Activated B cell treated with CpG ODN at 0.5 μM for 24 hours (primary cell): ENCODE results near the gene KDM6B. TPM values are rescaled to one million over a fixed set of nuclear protein-coding genes. Genes with fewer than 3 reads are reported as not detected.

Experiments
- ATAC-seq: fragments of 200-7000 bp; cut with Tn5 transposase; one replicate; pipeline ENCODE4 v1.10.0; 2021; ENCODE audit warnings: low read depth, mild to moderate bottlenecking, moderate library complexity
- CTCF ChIA-PET: fragments of 350-600 bp; sonication (Branson Sonifier 250); formaldehyde crosslinking; loops from one replicate; lab custom pipeline; 2021; ENCODE audit warnings: antibody characterized with exemption; lab: Charles Lee
- POLR2A ChIA-PET: fragments of 350-600 bp; sonication (Branson Sonifier 250); formaldehyde crosslinking; loops from one replicate; lab custom pipeline; 2021; ENCODE audit warnings: antibody characterized with exemption; lab: Charles Lee
- DNase-seq: peaks from one replicate; pipeline ENCODE4 v3.0.0; 2022
- H3K27ac Mint-ChIP-seq: one replicate; pipeline ENCODE4 v1.8.0; 2020; ENCODE audit warnings: mixed read lengths
- H3K27me3 Mint-ChIP-seq: one replicate; pipeline ENCODE4 v1.8.0; 2021; ENCODE audit warnings: mixed read lengths
- H3K36me3 Mint-ChIP-seq: one replicate; pipeline ENCODE4 v1.8.0; 2021; ENCODE audit warnings: low read depth, mixed read lengths
- H3K4me1 Mint-ChIP-seq: one replicate; pipeline ENCODE4 v1.8.0; 2021; ENCODE audit warnings: mixed read lengths
- H3K4me3 Mint-ChIP-seq: one replicate; pipeline ENCODE4 v1.8.0; 2020; ENCODE audit warnings: mild to moderate bottlenecking, mixed read lengths
- H3K9me3 Mint-ChIP-seq: one replicate; pipeline ENCODE4 v1.8.0; 2020; ENCODE audit warnings: mixed read lengths
- intact Hi-C: fragments of 100-400 bp; cut with micrococcal nuclease; formaldehyde crosslinking; loops from one replicate; pipeline ENCODE4 v1.15.1; 2024
- total RNA-seq: library from RNA; stranded (reverse); gene quantifications from 2 replicates; pipeline ENCODE4 v1.2.3, GENCODE V29; 2022
- TF ChIP-seq, protein P1 (sequence below): fragments of 200-600 bp; IDR thresholded peaks from one replicate; pipeline ENCODE4 v1.8.0; 2022; ENCODE audit warnings: antibody characterized with exemption, mild to moderate bottlenecking

Gene KDM6B
- total RNA-seq, 1 donor from 2014 or later, result 70.8 TPM

- intact Hi-C loops, result no loop called here
- DNase-seq (no peak), ATAC-seq (no peak)
- ChIA-PET CTCF (interaction anchor here (0.7 to 1.0 kb wide), 2 partner anchors 28 to 302 kb away, joined by 3 read pairs; no protein-coding TSS in a partner anchor), POLR2A (interaction anchor here (0.6 kb wide), 1 partner anchor 101 kb away, joined by 5 read pairs; no protein-coding TSS in a partner anchor)
- H3K4me3 Mint-ChIP-seq, result no peak overlapping the region
- no peaks in the 10 kb centered on the region for H3K9me3 Mint-ChIP-seq
- H3K4me1 Mint-ChIP-seq, result no peaks in the 10 kb centered on the region
- no peak overlapping the region for H3K27ac Mint-ChIP-seq
- no peaks in the 10 kb centered on the region for H3K36me3 Mint-ChIP-seq
- TF ChIP-seq, protein P1, sequence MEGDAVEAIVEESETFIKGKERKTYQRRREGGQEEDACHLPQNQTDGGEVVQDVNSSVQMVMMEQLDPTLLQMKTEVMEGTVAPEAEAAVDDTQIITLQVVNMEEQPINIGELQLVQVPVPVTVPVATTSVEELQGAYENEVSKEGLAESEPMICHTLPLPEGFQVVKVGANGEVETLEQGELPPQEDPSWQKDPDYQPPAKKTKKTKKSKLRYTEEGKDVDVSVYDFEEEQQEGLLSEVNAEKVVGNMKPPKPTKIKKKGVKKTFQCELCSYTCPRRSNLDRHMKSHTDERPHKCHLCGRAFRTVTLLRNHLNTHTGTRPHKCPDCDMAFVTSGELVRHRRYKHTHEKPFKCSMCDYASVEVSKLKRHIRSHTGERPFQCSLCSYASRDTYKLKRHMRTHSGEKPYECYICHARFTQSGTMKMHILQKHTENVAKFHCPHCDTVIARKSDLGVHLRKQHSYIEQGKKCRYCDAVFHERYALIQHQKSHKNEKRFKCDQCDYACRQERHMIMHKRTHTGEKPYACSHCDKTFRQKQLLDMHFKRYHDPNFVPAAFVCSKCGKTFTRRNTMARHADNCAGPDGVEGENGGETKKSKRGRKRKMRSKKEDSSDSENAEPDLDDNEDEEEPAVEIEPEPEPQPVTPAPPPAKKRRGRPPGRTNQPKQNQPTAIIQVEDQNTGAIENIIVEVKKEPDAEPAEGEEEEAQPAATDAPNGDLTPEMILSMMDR, result no peak
- peaks cover 2% of the 10 kb centered on the region for H3K27me3 Mint-ChIP-seq
Observed at GRCh38 chr17:7816926-7817642, 16.9 kb upstream of the KDM6B start.

DNA sequence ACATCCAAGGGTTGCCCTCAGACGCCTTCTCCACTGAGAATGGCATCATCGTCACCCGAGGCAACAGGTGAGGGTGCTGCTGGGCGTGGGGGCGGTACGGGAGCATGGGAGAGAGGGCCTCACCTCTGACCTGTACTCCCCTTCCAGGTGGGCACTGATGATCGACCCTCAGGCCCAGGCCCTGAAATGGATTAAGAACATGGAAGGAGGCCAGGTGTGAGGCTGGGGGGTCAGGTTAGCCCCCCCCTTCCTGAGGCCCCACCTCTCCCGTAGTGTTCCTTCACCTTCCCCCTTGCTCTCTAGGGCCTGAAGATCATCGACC lies 16.4 kb upstream of the KDM6B start:
- intact Hi-C loops, result no loop called here
- ATAC-seq, result no peak
- no peak for DNase-seq
- Mint-ChIP-seq H3K27ac (no peak overlapping the region), H3K4me3 (no peak overlapping the region), H3K9me3 (no peaks in the 10 kb centered on the region), H3K4me1 (no peaks in the 10 kb centered on the region), H3K27me3 (peaks cover 2% of the 10 kb centered on the region), H3K36me3 (no peaks in the 10 kb centered on the region)
- ChIA-PET CTCF (interaction anchor here (0.7 kb wide), 1 partner anchor 27 kb away, joined by 3 read pairs; no protein-coding TSS in a partner anchor), POLR2A (no interaction called here)
- TF ChIP-seq, protein P1, result no peak

DNA sequence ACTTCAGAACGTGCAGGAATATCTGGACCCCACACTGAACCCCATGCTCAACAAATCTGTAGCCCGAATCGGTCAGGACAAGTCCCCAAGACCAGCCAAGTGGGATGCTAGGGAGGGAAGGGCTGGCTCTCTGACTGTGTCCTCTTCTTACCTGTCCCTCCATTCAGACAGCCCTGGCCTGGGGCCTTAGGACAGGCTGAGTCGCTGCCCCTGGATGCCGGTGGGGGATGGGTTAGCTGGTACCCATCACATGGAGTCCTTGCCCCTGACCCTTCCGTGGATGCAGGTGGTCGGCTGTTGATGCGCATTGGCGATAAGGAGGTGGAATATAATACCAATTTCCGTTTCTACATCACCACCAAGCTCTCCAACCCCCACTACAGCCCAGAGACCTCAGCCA lies 16.0 kb upstream of the KDM6B start:
- intact Hi-C loops, result no loop called here
- no peaks in the 10 kb centered on the region for H3K27me3 Mint-ChIP-seq
- no peaks in the 10 kb centered on the region for H3K9me3 Mint-ChIP-seq
- DNase-seq (no peak), ATAC-seq (no peak)
- H3K4me1 Mint-ChIP-seq, result no peaks in the 10 kb centered on the region
- TF ChIP-seq, protein P1, result no peak
- no peak overlapping the region for H3K4me3 Mint-ChIP-seq
- H3K27ac Mint-ChIP-seq, result no peak overlapping the region
- POLR2A ChIA-PET, result no interaction called here
- CTCF ChIA-PET, result interaction anchor here (0.8 kb wide), 1 partner anchor 13 kb away, joined by 3 read pairs; no protein-coding TSS in a partner anchor
- H3K36me3 Mint-ChIP-seq, result no peaks in the 10 kb centered on the region

DNA sequence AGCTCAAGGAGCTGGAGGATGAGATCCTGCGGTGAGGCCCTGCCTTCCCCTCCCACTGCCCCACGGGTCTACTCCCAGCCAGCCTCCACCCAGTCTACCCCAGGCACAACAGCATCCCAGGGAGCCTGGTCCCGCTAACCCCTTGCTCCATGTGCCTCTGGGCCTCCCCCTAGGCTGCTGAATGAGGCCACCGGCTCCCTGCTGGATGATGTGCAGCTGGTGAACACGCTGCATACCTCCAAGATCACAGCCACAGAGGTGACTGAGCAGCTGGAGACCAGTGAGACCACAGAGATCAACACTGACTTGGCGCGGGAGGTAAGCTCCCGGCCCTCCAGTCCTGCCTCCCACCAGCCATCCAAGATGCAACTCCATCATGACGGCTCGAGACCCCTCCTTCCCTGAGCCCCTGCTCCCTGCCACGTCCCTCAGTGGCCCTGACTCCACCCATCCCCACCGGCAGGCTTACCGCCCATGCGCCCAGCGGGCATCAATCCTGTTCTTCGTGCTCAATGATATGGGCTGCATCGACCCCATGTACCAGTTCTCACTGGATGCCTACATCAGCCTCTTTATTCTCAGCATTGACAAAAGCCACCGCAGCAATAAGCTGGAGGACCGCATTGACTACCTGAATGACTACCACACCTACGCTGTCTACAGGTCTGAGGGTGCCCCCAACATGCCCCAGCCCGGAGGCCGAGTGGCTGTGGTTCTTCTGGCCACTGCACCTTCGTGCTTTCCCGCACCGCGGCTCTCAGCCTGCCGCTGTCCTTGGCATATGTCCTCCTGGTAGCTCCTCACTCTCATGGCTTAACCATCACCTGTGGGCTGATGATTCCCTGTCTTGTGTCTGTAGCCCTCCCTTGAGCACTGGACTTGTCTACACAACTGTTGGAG lies 15.0 kb upstream of the KDM6B start:
- ChIA-PET CTCF (interaction anchor here (0.8 to 2.0 kb wide), 3 partner anchors 14 to 171 kb away, joined by 3 to 5 read pairs (median 4); no protein-coding TSS in a partner anchor), POLR2A (no interaction called here)
- H3K9me3 Mint-ChIP-seq, result no peaks in the 10 kb centered on the region
- TF ChIP-seq, protein P1, result no peak
- intact Hi-C loops, result no loop called here
- peaks cover 6% of the 10 kb centered on the region for H3K27me3 Mint-ChIP-seq
- no peak overlapping the region for H3K4me3 Mint-ChIP-seq
- ATAC-seq (no peak), DNase-seq (no peak)
- no peaks in the 10 kb centered on the region for H3K36me3 Mint-ChIP-seq
- no peak overlapping the region for H3K27ac Mint-ChIP-seq
- H3K4me1 Mint-ChIP-seq, result no peaks in the 10 kb centered on the region

DNA sequence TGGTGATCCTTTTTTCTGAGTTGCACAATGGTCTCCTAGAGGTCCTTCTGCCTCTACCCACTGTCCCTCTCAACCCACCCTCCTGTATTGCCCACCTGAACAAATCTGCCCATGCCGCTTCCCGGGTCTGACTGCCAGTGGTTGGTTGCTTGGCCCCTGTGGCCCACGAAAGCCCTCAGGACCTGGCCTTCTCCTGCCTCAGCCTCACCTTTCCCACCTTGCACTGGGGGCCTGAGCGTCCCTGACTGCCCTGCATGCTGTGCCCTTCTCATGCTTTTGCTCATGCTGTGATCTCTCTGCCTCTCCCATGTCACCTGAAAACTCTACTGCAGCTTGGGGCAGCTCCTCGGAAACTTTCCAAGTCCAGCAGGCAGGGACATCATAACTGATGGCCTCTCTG lies 13.8 kb upstream of the KDM6B start:
- Mint-ChIP-seq H3K4me3 (no peak overlapping the region), H3K9me3 (no peaks in the 10 kb centered on the region), H3K36me3 (no peaks in the 10 kb centered on the region), H3K27me3 (peaks cover 7% of the 10 kb centered on the region), H3K27ac (no peak overlapping the region), H3K4me1 (no peaks in the 10 kb centered on the region)
- ChIA-PET CTCF (interaction anchor here (0.6 to 2.0 kb wide), 4 partner anchors 12 to 170 kb away, joined by 3 to 7 read pairs (median 4); no protein-coding TSS in a partner anchor), POLR2A (no interaction called here)
- no peak for ATAC-seq
- TF ChIP-seq, protein P1, result no peak
- DNase-seq, result no peak
- intact Hi-C loops, result no loop called here
